Vagina (tissue), 2 donors: Measurements from ENCODE around the gene NXF1.

ENCODE experiments used
- POLR2A ChIP-seq, 2 donors: fragments of 450-650 bp; IDR thresholded peaks; one replicate each; pipeline ENCODE4 v1.6.1; 2017; ENCODE audit warnings: antibody characterized with exemption in 2 of 2, mild to moderate bottlenecking in 2 of 2, moderate library complexity in 2 of 2
- POLR2AphosphoS5 ChIP-seq, 2 donors: sonication (generic); formaldehyde crosslinking; IDR thresholded peaks; one replicate each; pipeline ENCODE4 v1.9.0; 2017; ENCODE audit warnings: antibody characterized with exemption in 2 of 2, mild to moderate bottlenecking in 2 of 2, low read depth in 1 of 2; ENCODE audit not compliant: insufficient read depth in 1 of 2
- TF ChIP-seq, protein P1 (sequence below), 3 experiments: fragments of 450-650 bp in 2 of 3; fragments of 200-600 bp in 1 of 3; sonication (generic) in 1 of 3; IDR thresholded peaks; one replicate each; pipeline ENCODE4 v1.5.1; 2017 to 2019; ENCODE audit warnings: antibody characterized with exemption in 3 of 3, mild to moderate bottlenecking in 2 of 3, moderate library complexity in 2 of 3

DNA sequence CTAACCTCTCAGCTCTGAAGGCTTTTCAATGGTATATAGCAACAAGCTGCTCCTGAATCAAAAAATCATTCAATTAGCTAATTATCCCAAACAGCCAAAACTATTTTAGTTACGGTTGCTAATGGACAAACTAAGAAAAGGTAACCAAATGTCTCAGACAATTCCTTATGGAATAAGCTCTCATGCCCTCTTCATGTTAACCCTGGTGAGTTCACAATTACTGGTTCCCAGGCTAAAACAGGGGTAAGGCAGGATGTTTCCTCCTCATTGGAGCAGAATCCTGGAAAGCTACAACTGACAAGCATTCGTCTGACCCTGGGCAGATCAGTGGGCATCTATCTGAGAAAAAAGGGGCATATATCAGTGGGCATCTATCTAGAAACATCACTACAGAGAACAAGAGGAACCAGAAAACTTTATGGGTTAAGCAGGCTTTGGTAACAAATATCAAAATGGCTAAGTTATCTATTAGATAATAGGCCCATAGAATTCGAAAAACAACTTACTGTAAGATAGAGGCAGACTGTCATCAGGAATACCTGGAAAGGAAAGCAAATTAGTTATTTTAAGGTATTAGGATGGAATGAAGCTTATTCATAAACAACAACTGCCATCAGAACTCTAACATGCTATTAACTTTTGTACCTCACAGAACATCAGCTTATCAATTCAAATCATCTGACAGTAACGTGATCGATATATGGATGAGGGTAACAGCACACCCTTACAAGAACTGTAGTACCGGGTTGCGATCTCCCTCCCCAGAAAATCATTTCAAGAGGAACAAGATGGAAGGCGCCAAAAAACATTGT is 49.0 kb upstream of the NXF1 start:
- TF ChIP-seq POLR2A (IDR thresholded peaks at IDR 0.05), result no peak
- no peak for TF ChIP-seq POLR2AphosphoS5 (IDR thresholded peaks at IDR 0.05; ENCODE audit: insufficient read depth in 1 of 2, low read depth in 1 of 2)
- TF ChIP-seq, protein P1, sequence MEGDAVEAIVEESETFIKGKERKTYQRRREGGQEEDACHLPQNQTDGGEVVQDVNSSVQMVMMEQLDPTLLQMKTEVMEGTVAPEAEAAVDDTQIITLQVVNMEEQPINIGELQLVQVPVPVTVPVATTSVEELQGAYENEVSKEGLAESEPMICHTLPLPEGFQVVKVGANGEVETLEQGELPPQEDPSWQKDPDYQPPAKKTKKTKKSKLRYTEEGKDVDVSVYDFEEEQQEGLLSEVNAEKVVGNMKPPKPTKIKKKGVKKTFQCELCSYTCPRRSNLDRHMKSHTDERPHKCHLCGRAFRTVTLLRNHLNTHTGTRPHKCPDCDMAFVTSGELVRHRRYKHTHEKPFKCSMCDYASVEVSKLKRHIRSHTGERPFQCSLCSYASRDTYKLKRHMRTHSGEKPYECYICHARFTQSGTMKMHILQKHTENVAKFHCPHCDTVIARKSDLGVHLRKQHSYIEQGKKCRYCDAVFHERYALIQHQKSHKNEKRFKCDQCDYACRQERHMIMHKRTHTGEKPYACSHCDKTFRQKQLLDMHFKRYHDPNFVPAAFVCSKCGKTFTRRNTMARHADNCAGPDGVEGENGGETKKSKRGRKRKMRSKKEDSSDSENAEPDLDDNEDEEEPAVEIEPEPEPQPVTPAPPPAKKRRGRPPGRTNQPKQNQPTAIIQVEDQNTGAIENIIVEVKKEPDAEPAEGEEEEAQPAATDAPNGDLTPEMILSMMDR (IDR thresholded peaks at IDR 0.05), result no peak
